ENCODE results near the gene RPS21.

RPS21 gene

GRCh38 chr20:62408640-62409039, 21.7 kb downstream of the RPS21 start:
- in situ Hi-C loops (cut with HindIII; ENCODE audit: low sequenced_read_pairs) = no loop called here

GRCh38 chr20:62409086-62409853, 22.4 kb downstream of the RPS21 start:
- in situ Hi-C loops (cut with HindIII; ENCODE audit: low sequenced_read_pairs) = no loop called here

DNA sequence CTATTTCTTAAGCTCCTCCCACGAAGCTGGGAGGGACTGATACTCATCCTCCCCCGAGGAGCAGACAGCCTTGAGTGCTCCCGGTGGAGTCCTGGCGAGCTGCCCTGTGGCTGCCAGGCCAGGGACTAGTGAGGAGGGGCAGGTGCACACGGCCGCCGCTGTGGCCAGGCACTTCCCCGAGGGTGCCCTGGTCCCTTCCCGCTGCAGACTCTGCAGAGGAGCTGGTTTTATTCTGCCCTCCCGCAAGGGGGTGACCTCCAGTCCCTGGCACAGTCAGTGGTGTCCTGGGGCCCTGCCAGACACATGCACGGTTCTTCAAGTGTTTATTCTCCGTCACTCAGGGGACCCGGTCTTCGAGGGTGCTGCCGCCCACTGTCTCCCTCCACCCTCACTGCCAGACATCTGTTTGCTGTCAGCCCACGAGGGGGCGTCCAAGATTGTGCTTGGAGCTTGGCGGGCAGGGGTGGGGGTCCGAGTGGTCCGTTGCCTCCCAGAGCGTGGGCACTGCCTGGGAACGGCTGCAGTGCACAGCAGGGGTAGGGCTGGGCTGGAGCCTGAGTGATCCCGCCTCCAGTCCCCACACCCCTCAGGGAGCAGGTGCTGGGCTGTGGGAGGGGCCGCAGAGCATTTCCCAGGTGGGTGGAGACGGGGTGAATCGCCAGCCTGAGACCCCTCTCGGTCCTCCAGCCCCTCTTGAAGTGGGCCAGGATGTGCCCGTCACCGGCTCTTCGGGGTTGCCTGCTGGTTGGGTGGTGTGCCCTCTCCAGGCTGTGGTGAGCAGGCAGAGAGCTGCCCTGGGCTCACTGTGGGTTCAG, 23.2 kb downstream of the RPS21 start:
- in situ Hi-C loops (cut with HindIII; ENCODE audit: low sequenced_read_pairs) = no loop called here

DNA sequence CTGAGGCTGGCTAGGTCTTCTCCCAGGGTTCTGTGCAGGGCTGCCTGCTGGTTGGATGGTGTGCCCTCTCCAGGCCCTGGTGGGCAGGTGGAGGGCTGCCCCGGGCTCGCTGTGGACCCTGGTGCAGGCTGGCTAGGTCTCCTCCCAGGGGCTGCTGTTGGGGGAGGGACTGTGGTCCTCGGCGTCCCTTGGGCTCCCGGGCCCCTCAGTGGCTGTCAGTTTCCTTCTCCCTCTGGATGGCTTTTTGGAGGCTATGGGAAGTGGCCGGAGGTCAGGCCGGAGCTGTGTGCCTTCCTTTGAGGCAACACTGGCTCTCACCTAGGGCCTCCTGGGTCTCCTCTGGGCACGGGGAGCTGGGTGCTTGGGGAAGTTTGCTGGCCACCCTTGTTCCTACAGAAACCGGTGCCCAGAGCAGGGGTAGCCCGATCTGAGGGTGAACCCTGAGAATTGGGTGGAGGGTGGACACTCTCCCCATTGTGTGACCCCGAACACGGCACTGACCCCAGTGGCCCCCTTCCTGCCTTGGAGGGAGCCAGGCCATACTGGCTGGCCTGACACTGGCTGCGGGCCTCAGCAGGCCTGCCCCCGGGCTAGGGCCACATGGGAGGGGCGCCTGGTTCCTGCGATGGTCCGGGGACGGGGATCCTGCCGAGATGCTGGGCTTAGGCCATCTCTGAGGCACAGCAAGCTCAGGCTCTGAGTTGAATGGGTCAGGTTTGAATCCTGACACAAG, 24.0 kb downstream of the RPS21 start:
- in situ Hi-C loops (cut with HindIII; ENCODE audit: low sequenced_read_pairs) = no loop called here

DNA sequence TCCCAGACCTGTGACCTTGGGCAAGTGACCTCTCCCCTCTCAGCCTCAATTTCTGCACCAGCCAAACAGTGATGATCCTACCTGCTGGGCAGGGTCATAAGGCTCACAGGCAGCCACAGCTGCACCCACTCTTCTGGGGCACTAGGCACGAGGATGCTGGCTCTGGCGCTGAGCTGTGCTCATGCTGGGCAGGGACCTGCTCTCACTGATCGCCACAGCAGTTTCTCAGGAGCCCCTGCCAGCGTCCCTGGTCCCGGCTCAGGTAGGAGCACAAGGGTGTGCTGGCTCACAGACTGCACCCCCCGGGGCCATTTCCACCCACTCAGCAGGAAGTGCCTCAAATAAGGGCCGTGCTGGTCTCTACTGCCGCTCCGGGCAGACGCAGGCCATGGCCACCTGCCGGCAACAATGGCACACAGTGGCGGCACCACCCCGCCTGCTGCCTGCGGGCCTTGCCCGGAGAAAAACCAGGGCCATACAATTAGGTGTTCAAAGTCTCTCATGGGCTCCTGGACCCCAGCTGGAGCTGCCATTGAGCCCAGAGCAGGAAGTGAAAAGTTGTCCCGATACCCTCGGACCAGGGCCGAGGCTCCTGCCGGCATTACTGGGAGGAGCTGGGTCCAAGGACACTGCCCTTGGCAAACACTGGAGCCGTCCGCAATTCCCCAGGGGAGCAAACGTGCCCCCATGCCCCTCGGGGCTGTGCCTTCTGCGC, 24.7 kb downstream of the RPS21 start:
- in situ Hi-C loops (cut with HindIII; ENCODE audit: low sequenced_read_pairs) = no loop called here

DNA sequence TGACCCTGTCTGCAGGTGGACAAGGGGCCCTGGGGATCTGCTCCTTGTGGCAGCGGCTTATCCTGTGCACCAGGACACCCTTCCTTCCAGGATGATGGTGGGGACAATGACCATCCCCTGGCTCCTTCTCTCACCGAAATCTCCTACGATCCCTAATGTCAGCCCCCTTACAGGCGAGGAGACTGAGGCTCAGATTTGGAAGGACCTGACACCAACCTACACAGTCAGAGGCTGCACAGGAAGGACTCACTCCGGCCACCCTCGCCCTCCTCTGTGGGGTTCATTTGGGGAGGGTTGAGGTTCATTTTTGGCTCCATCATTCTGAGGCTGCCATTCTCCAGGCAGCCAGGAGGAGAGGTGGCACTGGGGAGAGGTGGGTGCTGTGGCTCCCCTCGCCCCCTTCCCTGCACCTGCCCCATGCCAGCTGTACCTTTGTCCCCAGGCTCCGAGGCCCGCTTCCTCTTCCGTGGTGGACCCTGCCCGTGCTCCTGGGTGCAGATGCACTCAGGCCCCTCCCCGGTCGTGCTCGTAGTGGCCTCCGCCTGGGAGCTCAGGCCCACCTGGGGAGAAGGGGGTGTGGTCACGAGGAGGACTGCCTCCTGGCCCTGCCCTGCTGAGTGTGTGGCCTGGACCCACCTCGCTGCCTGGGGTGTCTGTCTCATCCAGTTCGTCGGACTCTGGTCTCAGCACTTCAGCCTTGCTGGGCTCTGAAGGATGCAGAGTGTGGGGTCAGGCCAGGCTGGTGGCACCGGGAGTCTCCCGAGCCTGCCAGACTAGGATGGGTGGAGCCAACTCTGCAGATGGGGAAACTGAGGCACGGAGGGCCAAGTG, 25.5 kb downstream of the RPS21 start:
- in situ Hi-C loops (cut with HindIII; ENCODE audit: low sequenced_read_pairs) = no loop called here

- in situ Hi-C loops (cut with HindIII; ENCODE audit: low sequenced_read_pairs) = no loop called here
Measured at GRCh38 chr20:62413025-62413570, 26.2 kb downstream of the RPS21 start.

DNA sequence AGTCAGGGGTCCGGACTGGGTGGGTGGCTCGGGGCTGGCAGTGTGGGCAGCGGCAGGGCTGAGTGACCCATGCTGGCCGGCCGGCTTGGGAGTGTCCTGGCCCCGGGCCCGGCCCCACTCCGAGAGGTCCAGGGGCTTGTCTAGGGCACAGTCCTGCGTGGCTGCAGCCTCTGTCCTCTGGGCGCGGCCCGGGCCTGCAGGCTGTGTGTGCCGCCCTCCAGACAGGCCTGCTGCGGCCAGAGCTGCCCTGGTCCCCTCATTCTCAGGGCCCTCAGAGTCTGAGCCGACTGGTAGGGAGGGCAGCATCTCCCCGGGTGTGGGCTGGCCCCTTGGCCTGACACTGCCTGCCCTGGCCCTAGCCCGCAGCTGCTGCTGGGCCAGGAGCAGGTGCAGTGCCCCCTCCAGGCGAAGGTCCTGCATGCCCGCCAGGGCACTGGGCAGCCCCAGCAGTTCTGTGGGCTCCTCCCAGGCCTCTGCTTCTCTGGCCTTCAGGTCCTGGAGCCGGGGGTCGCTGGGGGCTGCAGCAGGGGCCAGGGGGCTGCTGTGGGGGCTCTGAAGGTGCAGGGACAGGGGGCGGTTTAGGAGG, 27.1 kb downstream of the RPS21 start:
- in situ Hi-C loops (cut with HindIII; ENCODE audit: low sequenced_read_pairs) = no loop called here

GRCh38 chr20:62415354-62416111, 28.6 kb downstream of the RPS21 start:
- in situ Hi-C loops (cut with HindIII; ENCODE audit: low sequenced_read_pairs) = no loop called here

- in situ Hi-C loops (cut with HindIII; ENCODE audit: low sequenced_read_pairs) = no loop called here
Measured at GRCh38 chr20:62416651-62417637, 30.0 kb downstream of the RPS21 start.

GRCh38 chr20:62417981-62418708, 31.2 kb downstream of the RPS21 start:
- in situ Hi-C loops (cut with HindIII; ENCODE audit: low sequenced_read_pairs) = no loop called here

DNA sequence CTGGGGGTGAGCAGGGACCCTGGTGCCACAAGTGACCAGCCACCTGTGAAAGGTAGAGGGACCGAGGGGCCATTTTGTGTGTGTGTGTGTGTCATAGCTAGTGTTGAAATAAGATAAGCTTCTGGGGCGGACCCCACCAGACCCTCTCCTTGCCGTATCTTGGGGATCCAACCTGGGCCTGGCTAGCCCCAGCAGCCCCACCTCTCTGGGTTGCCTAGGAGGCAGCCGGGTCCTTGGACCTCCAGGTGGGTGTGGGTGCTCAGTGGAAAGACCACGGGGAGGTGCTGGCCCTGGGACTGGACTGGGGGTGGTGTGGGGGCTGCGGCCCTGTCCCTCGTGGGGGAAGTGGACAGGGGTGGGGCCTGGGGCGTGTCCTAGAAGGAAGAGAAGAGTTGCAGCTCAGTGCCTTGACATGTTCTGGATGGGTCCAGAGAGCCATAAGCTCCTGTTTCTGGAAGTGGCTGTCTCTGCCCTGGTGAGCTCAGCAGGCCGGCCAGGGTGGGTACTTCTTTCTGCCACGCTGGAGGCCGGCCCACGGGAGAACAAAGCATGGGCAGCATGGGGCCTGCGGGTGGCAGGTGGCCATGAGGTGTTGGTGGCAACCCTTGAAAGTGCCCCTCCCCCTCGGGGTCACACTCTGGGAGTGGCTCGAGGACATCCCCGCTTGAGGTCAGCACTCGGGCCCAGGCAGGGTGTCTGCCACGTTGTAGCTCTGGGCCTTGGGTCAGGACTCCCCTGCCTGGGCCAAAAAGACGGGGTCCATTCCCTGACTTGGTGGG, 32.0 kb downstream of the RPS21 start:
- in situ Hi-C loops (cut with HindIII; ENCODE audit: low sequenced_read_pairs) = no loop called here

DNA sequence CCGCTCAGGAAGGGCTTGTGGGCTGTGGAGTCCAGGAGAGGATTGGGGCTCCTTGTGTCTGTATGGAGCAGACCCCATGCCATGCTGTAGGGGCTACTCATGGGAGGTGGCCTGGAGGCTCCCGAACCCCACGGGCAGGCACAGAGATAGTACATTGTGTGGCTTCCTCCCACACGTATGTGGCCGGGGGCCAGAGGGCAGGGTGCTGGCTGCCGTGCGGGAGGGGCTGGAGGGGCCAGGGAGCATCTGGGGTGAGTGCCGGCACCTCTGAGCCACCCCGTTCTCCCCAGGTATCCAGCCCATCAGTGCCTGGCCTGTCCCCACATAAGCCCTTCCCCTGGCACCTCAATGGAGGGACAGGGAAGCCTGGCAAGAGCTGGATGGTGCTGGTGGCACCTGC, 32.9 kb downstream of the RPS21 start:
- in situ Hi-C loops (cut with HindIII; ENCODE audit: low sequenced_read_pairs) = no loop called here

- in situ Hi-C loops (cut with HindIII; ENCODE audit: low sequenced_read_pairs) = no loop called here
Measured at GRCh38 chr20:62420846-62421715, 34.2 kb downstream of the RPS21 start.

- in situ Hi-C loops (cut with HindIII; ENCODE audit: low sequenced_read_pairs) = no loop called here
Measured at GRCh38 chr20:62421716-62421990, 34.8 kb downstream of the RPS21 start.
